ENCODE results near the gene LRP11.

LRP11 gene

DNA sequence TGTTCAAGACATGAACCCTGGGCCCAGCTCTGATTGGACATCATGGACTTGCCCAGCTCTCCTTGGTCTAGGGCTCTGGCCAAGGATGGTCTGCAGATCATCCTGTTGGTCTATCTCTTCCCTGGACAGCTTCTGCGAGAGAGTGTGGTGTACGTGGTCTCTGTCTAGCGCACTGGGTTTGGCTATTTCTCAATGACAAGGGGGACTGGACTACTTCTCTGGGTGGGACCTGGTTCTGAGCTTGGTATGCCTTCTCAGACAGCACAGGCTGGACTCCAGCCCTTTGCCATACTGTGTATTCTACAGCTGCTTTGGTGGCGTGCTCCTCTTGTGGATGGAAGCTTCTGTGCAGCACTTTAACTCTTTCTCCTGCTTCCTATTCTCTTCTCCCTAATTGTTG lies 42.2 kb upstream of the LRP11 start:
- H3K36me3 ChIP-seq (ENCODE audit: insufficient read depth, low read length): no peaks in the 10 kb centered on the region
- H3F3A ChIP-seq (ENCODE audit: low read depth): no peaks in the 10 kb centered on the region
- H4K20me1 ChIP-seq (ENCODE audit: insufficient read depth, low read length, poor library complexity, severe bottlenecking): no peaks in the 10 kb centered on the region
- H3K9me2 ChIP-seq (replicated peaks; ENCODE audit: low read depth, low read length): no peaks in the 10 kb centered on the region
- no peak for TF ChIP-seq EZH2phosphoT487 (IDR thresholded peaks at IDR 0.05; ENCODE audit: borderline replicate concordance)
- TF ChIP-seq, protein P1, sequence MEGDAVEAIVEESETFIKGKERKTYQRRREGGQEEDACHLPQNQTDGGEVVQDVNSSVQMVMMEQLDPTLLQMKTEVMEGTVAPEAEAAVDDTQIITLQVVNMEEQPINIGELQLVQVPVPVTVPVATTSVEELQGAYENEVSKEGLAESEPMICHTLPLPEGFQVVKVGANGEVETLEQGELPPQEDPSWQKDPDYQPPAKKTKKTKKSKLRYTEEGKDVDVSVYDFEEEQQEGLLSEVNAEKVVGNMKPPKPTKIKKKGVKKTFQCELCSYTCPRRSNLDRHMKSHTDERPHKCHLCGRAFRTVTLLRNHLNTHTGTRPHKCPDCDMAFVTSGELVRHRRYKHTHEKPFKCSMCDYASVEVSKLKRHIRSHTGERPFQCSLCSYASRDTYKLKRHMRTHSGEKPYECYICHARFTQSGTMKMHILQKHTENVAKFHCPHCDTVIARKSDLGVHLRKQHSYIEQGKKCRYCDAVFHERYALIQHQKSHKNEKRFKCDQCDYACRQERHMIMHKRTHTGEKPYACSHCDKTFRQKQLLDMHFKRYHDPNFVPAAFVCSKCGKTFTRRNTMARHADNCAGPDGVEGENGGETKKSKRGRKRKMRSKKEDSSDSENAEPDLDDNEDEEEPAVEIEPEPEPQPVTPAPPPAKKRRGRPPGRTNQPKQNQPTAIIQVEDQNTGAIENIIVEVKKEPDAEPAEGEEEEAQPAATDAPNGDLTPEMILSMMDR (conservative IDR thresholded peaks at IDR 0.05; ENCODE audit: low read length): no peak
- H3K4me1 ChIP-seq (ENCODE audit: insufficient read depth, low read length, poor library complexity, severe bottlenecking): no peaks in the 10 kb centered on the region
- H3K9ac ChIP-seq (ENCODE audit: low read depth, low read length, poor library complexity, severe bottlenecking): no peak overlapping the region
- H3K79me2 ChIP-seq (ENCODE audit: insufficient read depth, low read length): no peaks in the 10 kb centered on the region
- no peaks in the 10 kb centered on the region for H3K27me3 ChIP-seq (ENCODE audit: insufficient read depth, low read length, poor library complexity, severe bottlenecking)
- H2AFZ ChIP-seq (ENCODE audit: low read length): no peak overlapping the region
- no peak overlapping the region for H3K4me3 ChIP-seq (ENCODE audit: low read length, poor library complexity, severe bottlenecking)
- no peak overlapping the region for H3K4me2 ChIP-seq (ENCODE audit: low read depth, low read length, poor library complexity, severe bottlenecking)
- H3K9me3 ChIP-seq (ENCODE audit: insufficient read depth, low read depth, low read length): peaks cover 9% of the 10 kb centered on the region; the same call in 1 of the 2 replicates

DNA sequence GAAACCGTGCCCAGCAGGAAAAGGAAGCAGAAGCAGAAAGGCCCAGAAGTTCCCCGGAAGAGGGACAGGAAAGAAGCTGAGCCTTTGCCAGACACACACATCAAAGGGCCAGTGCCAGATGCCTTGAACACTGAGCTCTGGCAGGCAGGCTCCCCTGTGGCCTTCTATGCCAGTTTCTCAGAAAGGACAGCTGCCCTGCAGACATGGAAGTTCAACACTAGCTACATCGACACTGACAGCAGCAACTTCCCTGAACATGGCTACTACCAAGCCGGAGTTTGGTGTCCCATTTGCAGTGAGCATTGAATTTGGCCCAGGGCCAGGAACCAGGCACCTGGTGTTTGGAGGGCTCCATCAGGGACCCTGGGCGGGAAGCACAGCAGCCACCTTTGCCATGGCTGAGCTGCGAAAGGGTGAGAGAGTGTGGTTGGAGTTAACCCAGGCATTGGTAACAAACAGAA lies 41.8 kb upstream of the LRP11 start:
- Histone ChIP-seq H3K27me3 (ENCODE audit: insufficient read depth, low read length, poor library complexity, severe bottlenecking) (no peaks in the 10 kb centered on the region), H3K4me1 (ENCODE audit: insufficient read depth, low read length, poor library complexity, severe bottlenecking) (no peaks in the 10 kb centered on the region), H2AFZ (ENCODE audit: low read length) (no peak overlapping the region), H3K9me3 (ENCODE audit: insufficient read depth, low read depth, low read length) (peaks cover 9% of the 10 kb centered on the region; the same call in 1 of the 2 replicates), H3K79me2 (ENCODE audit: insufficient read depth, low read length) (no peaks in the 10 kb centered on the region), H3K4me2 (ENCODE audit: low read depth, low read length, poor library complexity, severe bottlenecking) (no peak overlapping the region), H3K4me3 (ENCODE audit: low read length, poor library complexity, severe bottlenecking) (no peak overlapping the region), H3K9me2 (replicated peaks; ENCODE audit: low read depth, low read length) (no peaks in the 10 kb centered on the region), H3K36me3 (ENCODE audit: insufficient read depth, low read length) (no peaks in the 10 kb centered on the region), H3K9ac (ENCODE audit: low read depth, low read length, poor library complexity, severe bottlenecking) (no peak overlapping the region), H4K20me1 (ENCODE audit: insufficient read depth, low read length, poor library complexity, severe bottlenecking) (no peaks in the 10 kb centered on the region), H3F3A (ENCODE audit: low read depth) (no peaks in the 10 kb centered on the region)
- TF ChIP-seq, protein P1 (conservative IDR thresholded peaks at IDR 0.05; ENCODE audit: low read length): no peak
- TF ChIP-seq EZH2phosphoT487 (IDR thresholded peaks at IDR 0.05; ENCODE audit: borderline replicate concordance): no peak

DNA sequence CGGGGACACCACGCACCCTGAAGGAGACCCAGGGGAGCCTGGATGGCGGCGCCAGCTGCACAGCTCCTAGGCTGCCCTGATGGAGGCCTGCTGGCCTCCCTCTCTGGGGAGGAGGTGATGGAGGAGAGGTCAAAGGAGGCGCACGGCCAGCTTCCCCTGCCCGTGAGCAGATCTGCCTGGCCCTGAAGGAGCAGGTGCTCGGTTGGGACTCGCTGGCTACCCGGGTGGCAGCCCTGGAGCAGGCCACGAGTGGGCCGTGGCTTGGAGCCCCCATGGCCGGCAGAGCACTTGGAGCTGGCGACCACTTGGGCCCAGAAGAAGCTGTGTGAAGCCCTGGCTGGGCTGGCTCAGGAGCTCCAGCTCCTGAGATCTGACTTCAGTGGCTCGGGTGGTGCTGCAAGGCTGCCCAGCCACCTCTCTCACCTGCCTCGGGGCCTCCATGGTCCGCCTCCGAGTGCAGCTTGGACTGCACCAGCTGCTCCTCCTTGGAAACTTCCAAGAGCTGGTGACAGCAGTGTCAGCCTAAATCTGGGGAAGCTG lies 41.3 kb upstream of the LRP11 start:
- Histone ChIP-seq H3K36me3 (ENCODE audit: insufficient read depth, low read length) (no peaks in the 10 kb centered on the region), H3K4me2 (ENCODE audit: low read depth, low read length, poor library complexity, severe bottlenecking) (no peak overlapping the region), H3F3A (ENCODE audit: low read depth) (no peaks in the 10 kb centered on the region), H3K9me3 (ENCODE audit: insufficient read depth, low read depth, low read length) (peaks cover 9% of the 10 kb centered on the region; the same call in 1 of the 2 replicates), H4K20me1 (ENCODE audit: insufficient read depth, low read length, poor library complexity, severe bottlenecking) (no peaks in the 10 kb centered on the region), H3K4me3 (ENCODE audit: low read length, poor library complexity, severe bottlenecking) (no peak overlapping the region), H2AFZ (ENCODE audit: low read length) (no peak overlapping the region), H3K4me1 (ENCODE audit: insufficient read depth, low read length, poor library complexity, severe bottlenecking) (no peaks in the 10 kb centered on the region), H3K27me3 (ENCODE audit: insufficient read depth, low read length, poor library complexity, severe bottlenecking) (no peaks in the 10 kb centered on the region), H3K79me2 (ENCODE audit: insufficient read depth, low read length) (no peaks in the 10 kb centered on the region), H3K9ac (ENCODE audit: low read depth, low read length, poor library complexity, severe bottlenecking) (no peak overlapping the region), H3K9me2 (replicated peaks; ENCODE audit: low read depth, low read length) (no peaks in the 10 kb centered on the region)
- TF ChIP-seq, protein P1 (conservative IDR thresholded peaks at IDR 0.05; ENCODE audit: low read length): no peak
- TF ChIP-seq EZH2phosphoT487 (IDR thresholded peaks at IDR 0.05; ENCODE audit: borderline replicate concordance): no peak
